GM12872 (cell line): ENCODE results near the gene ASIC4.

ENCODE experiments used
- CTCF ChIP-seq: IDR thresholded peaks from 3 replicates; pipeline ENCODE4 v1.5.1; 2011; ENCODE audit warnings: low read depth, mild to moderate bottlenecking, low read length, moderate library complexity; ENCODE audit not compliant: insufficient read depth

The ASIC4 gene

GRCh38 chr2:219508971-219509779, 5.1 kb upstream of the ASIC4 start:
- no peak for TF ChIP-seq CTCF

- peak; percentile 80 for TF ChIP-seq CTCF
Observed at GRCh38 chr2:219509780-219510511, 4.3 kb upstream of the ASIC4 start.

- TF ChIP-seq CTCF = no peak
Observed at GRCh38 chr2:219510512-219511135, 3.7 kb upstream of the ASIC4 start.

- no peak for TF ChIP-seq CTCF
Observed at GRCh38 chr2:219511547-219512325, 2.5 kb upstream of the ASIC4 start.

- TF ChIP-seq CTCF = no peak
Observed at GRCh38 chr2:219512524-219513216, 1.6 kb upstream of the ASIC4 start.

- no peak for TF ChIP-seq CTCF
Observed at GRCh38 chr2:219513787-219514186, 495 bp upstream of the ASIC4 start.
